ENCODE measurements around the gene PRSS22. TPM values are rescaled to one million over a fixed set of nuclear protein-coding genes. Genes with fewer than 3 reads are reported as not detected.

The PRSS22 gene
- total RNA-seq, 2 donors from 2014 or later = 5.0 to 6.2 TPM

DNA sequence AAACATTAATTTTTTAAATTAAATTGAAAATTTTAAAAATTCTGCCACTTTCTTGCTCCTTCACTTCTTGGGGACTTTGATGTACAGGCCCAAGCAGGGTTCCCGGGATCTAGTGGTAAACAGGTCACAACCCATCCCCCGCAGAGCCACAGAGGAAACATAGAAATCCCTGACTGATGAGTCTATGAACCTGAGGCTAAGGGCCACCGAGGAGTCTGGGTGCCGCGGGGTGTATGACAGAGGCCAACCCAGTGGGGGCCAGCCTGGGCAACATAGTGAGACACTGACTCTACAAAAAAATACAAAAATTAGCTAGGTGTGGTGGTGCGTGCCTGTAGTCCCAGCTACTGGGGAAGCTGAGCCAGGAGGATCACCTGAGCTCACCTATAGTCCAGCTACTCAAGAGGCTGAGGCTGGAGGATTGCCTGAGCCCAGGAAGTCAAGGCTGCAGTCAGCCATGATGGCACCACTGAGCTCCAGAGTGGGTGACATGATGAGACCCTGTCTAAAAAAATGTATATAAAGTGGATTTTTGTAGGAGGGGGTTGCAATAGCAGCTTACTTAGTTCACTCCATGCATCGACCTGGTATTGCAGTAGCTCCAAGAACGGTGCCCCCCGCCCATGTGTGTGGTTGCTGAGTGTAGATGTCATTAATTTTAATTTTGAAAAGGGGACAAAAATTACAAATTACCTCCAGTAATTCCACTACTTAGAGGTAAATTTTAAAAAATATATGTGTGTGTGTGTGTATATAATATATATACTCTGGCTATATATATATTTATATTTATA is 44.6 kb upstream of the PRSS22 start:
- no peak for DNase-seq
- Histone ChIP-seq H3K36me3 (ENCODE audit: control insufficient read depth, insufficient read depth, low read length) (no peaks in the 10 kb centered on the region), H3K9me3 (ENCODE audit: control insufficient read depth, low read length) (no peaks in the 10 kb centered on the region), H3K9ac (ENCODE audit: extremely low read depth, low read length, poor library complexity, severe bottlenecking) (no peak overlapping the region), H3K27ac (ENCODE audit: low read depth, low read length) (no peak overlapping the region), H3K4me3 (ENCODE audit: low read length) (no peak overlapping the region), H3K27me3 (ENCODE audit: control insufficient read depth, insufficient read depth, low read length, poor library complexity, severe bottlenecking) (no peaks in the 10 kb centered on the region), H3K4me1 (ENCODE audit: control insufficient read depth, insufficient read depth, low read length) (no peaks in the 10 kb centered on the region)
- Mint-ChIP-seq H3K9me3 (peaks cover 12% of the 10 kb centered on the region), H3K27ac (no peak overlapping the region), H3K36me3 (ENCODE audit: low read depth) (peaks cover 7% of the 10 kb centered on the region), H3K4me1 (peaks cover 8% of the 10 kb centered on the region), H3K27me3 (ENCODE audit: insufficient read depth) (no peaks in the 10 kb centered on the region), H3K4me3 (no peak overlapping the region)
- WGBS, 2 experiments (ENCODE audit: insufficient coverage in 1 of 2, insufficient read length in 1 of 2) = 93 to 94% methylated on average over 4 to 8 of the region's 9 CpGs
- TF ChIP-seq, protein P1, sequence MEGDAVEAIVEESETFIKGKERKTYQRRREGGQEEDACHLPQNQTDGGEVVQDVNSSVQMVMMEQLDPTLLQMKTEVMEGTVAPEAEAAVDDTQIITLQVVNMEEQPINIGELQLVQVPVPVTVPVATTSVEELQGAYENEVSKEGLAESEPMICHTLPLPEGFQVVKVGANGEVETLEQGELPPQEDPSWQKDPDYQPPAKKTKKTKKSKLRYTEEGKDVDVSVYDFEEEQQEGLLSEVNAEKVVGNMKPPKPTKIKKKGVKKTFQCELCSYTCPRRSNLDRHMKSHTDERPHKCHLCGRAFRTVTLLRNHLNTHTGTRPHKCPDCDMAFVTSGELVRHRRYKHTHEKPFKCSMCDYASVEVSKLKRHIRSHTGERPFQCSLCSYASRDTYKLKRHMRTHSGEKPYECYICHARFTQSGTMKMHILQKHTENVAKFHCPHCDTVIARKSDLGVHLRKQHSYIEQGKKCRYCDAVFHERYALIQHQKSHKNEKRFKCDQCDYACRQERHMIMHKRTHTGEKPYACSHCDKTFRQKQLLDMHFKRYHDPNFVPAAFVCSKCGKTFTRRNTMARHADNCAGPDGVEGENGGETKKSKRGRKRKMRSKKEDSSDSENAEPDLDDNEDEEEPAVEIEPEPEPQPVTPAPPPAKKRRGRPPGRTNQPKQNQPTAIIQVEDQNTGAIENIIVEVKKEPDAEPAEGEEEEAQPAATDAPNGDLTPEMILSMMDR (conservative IDR thresholded peaks at IDR 0.05) = no peak

DNA sequence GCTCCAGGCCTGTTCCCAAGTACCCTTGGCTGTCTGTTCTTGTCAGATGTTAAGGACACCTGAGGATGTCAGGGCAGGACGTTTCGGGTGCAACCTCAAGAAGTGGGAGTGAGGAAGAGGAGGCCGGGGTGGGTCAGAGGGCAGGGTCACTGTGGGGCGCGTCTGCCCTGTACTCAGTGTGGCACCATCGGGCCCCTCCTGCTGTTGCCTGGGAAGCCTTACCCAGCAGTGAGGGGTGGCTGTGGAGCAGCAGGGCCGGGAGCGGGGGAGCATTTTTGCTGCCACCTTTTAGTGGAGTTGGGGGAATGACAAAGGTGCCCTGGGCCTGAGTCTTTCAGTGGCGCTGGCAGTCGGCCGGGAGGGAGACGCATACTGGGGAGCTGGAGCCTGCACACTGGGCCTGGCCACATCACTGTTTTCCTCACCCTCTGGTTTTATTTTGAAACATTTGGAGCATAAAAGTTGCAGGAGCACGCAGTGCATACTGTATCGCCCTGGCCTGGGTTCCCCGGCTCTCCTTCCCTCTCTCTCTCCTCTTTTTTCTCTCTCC is 42.6 kb upstream of the PRSS22 start:
- no peaks in the 10 kb centered on the region for H3K36me3 ChIP-seq (ENCODE audit: control insufficient read depth, insufficient read depth, low read length)
- Mint-ChIP-seq H3K4me3 (no peak overlapping the region), H3K36me3 (ENCODE audit: low read depth) (peaks cover 7% of the 10 kb centered on the region), H3K27ac (no peak overlapping the region), H3K9me3 (no peaks in the 10 kb centered on the region), H3K27me3 (ENCODE audit: insufficient read depth) (no peaks in the 10 kb centered on the region), H3K4me1 (peaks cover 8% of the 10 kb centered on the region)
- WGBS, 2 experiments (ENCODE audit: insufficient coverage in 1 of 2, insufficient read length in 1 of 2) = 90 to 95% methylated on average over 9 to 15 of the region's 15 CpGs
- H3K9me3 ChIP-seq (ENCODE audit: control insufficient read depth, low read length) = no peaks in the 10 kb centered on the region
- no peak overlapping the region for H3K27ac ChIP-seq (ENCODE audit: low read depth, low read length)
- H3K4me3 ChIP-seq (ENCODE audit: low read length) = no peak overlapping the region
- TF ChIP-seq, protein P1 (conservative IDR thresholded peaks at IDR 0.05) = no peak
- H3K4me1 ChIP-seq (ENCODE audit: control insufficient read depth, insufficient read depth, low read length) = no peaks in the 10 kb centered on the region
- H3K27me3 ChIP-seq (ENCODE audit: control insufficient read depth, insufficient read depth, low read length, poor library complexity, severe bottlenecking) = no peaks in the 10 kb centered on the region
- H3K9ac ChIP-seq (ENCODE audit: extremely low read depth, low read length, poor library complexity, severe bottlenecking) = no peak overlapping the region
- no peak for DNase-seq

DNA sequence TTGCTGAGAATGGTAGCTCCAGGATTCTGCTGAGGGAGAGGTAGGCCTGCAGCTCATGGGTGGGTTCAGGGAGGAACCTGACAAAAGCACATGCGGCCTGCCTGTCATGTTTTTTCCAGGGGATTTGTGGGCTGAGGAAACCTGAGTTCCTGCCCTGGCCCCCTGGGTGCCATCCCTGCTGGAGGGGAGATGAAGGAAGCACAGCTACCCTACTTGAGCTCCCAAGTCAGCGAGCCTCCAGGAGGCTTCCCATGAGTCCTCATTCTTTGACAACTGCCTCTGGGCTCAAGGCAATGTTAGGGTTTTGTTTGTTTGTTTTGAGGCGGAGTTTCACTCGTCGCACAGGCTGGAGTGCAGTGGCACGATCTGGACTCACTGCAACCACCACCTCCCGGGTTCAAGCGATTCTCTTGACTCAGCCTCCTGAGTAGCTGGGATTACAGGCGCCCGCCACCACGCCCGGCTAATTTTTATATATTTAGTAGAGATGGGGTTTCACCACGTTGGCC is 41.6 kb upstream of the PRSS22 start:
- TF ChIP-seq, protein P1 (conservative IDR thresholded peaks at IDR 0.05) = no peak
- no peak overlapping the region for H3K4me3 ChIP-seq (ENCODE audit: low read length)
- DNase-seq = no peak
- no peaks in the 10 kb centered on the region for H3K9me3 ChIP-seq (ENCODE audit: control insufficient read depth, low read length)
- H3K36me3 ChIP-seq (ENCODE audit: control insufficient read depth, insufficient read depth, low read length) = no peaks in the 10 kb centered on the region
- WGBS, 2 experiments (ENCODE audit: insufficient coverage in 1 of 2, insufficient read length in 1 of 2) = 96 to 98% methylated on average over 9 to 12 of the region's 13 CpGs
- H3K27ac Mint-ChIP-seq = no peak overlapping the region
- H3K36me3 Mint-ChIP-seq (ENCODE audit: low read depth) = peaks cover 7% of the 10 kb centered on the region
- no peaks in the 10 kb centered on the region for H3K4me1 ChIP-seq (ENCODE audit: control insufficient read depth, insufficient read depth, low read length)
- peaks cover 8% of the 10 kb centered on the region for H3K4me1 Mint-ChIP-seq
- no peaks in the 10 kb centered on the region for H3K27me3 Mint-ChIP-seq (ENCODE audit: insufficient read depth)
- H3K4me3 Mint-ChIP-seq = no peak overlapping the region
- no peaks in the 10 kb centered on the region for H3K27me3 ChIP-seq (ENCODE audit: control insufficient read depth, insufficient read depth, low read length, poor library complexity, severe bottlenecking)
- H3K9me3 Mint-ChIP-seq = no peaks in the 10 kb centered on the region
- H3K9ac ChIP-seq (ENCODE audit: extremely low read depth, low read length, poor library complexity, severe bottlenecking) = no peak overlapping the region
- no peak overlapping the region for H3K27ac ChIP-seq (ENCODE audit: low read depth, low read length)
